ENCODE data around the gene CRELD1. TPM values are rescaled to one million over a fixed set of nuclear protein-coding genes. Genes with fewer than 3 reads are reported as not detected.

CRELD1 gene
- total and polyA plus RNA-seq, 2 of the 13 experiments (the other 11 are each of a cell fraction or from before 2014, with no cell fraction given), result 27.1 to 61.9 TPM

GRCh38 chr3:9932843-9933560 is 632 bp upstream of the CRELD1 start (continued):
- TF ChIP-seq CSRNP1 (CRISPR knock-in tag; IDR thresholded peaks at IDR 0.05) (peak; percentile 23; the same call in 1 of the 2 replicates), STAG1 (CRISPR knock-in tag; IDR thresholded peaks at IDR 0.05) (peak; percentile 71), HOXA3 (CRISPR knock-in tag; IDR thresholded peaks at IDR 0.05) (no peak), RXRB (CRISPR knock-in tag; IDR thresholded peaks at IDR 0.05; ENCODE audit: borderline replicate concordance) (no peak), SPEN (CRISPR knock-in tag; IDR thresholded peaks at IDR 0.05; ENCODE audit: low read depth) (peak; percentile 67), ZNF776 (CRISPR knock-in tag; IDR thresholded peaks at IDR 0.05) (peak; percentile 85), ISX (CRISPR knock-in tag; conservative IDR thresholded peaks at IDR 0.05) (peak; percentile 22; the same call in 1 of the 2 replicates), ZNF367 (CRISPR knock-in tag; IDR thresholded peaks at IDR 0.05; ENCODE audit: borderline replicate concordance) (no peak), CENPT (CRISPR knock-in tag; IDR thresholded peaks at IDR 0.05; ENCODE audit: low read depth) (no peak), ZNF160 (CRISPR knock-in tag; IDR thresholded peaks at IDR 0.05) (peak; percentile 10; the same call in 1 of the 2 replicates), ZNF564 (CRISPR knock-in tag; IDR thresholded peaks at IDR 0.05) (peak; percentile 22; the same call in 1 of the 2 replicates), ARNT2 (CRISPR knock-in tag; IDR thresholded peaks at IDR 0.05; ENCODE audit: low read depth) (peak; percentile 81), PRDM15 (CRISPR knock-in tag; IDR thresholded peaks at IDR 0.05) (no peak), PREB (CRISPR knock-in tag; IDR thresholded peaks at IDR 0.05) (no peak), SNAI1 (CRISPR knock-in tag; IDR thresholded peaks at IDR 0.05; ENCODE audit: borderline replicate concordance) (peak; percentile 86; the same call in 1 of the 2 replicates), ZMYM4 (CRISPR knock-in tag; IDR thresholded peaks at IDR 0.05) (peak; percentile 46; the same call in 1 of the 2 replicates), TAF1 (CRISPR knock-in tag; IDR thresholded peaks at IDR 0.05) (peak; percentile 54), ZBTB37 (CRISPR knock-in tag; IDR thresholded peaks at IDR 0.05) (no peak), ATF3 (CRISPR knock-in tag; IDR thresholded peaks at IDR 0.05) (peak; percentile 15; the same call in 1 of the 2 replicates), U2AF1 (optimal IDR thresholded peaks at IDR 0.05; ENCODE audit: low read depth, low read length) (no peak), RAD51 (IDR thresholded peaks at IDR 0.05; ENCODE audit: borderline replicate concordance) (no peak)
